GM12865 (cell line): Measurements from ENCODE around the gene MPZL1.
A peak's percentile ranks its signal among the peaks of the same experiment; 100 is the strongest.

ENCODE experiments used
- DNase-seq: peaks from one replicate; pipeline ENCODE4 v3.0.0; 2010; ENCODE audit warnings: low read depth
- H3K4me3 ChIP-seq: 2 replicates; pipeline ENCODE4 v1.5.1; 2011; ENCODE audit warnings: mild to moderate bottlenecking, low read depth, low read length, control low read depth
- TF ChIP-seq, protein P1 (sequence below): IDR thresholded peaks from 2 replicates; pipeline ENCODE4 v1.5.1; 2011; ENCODE audit warnings: low read length, control low read depth, low read depth, inconsistent platforms; ENCODE audit not compliant: insufficient read depth; ENCODE audit errors: missing control alignments

MPZL1 gene

DNA sequence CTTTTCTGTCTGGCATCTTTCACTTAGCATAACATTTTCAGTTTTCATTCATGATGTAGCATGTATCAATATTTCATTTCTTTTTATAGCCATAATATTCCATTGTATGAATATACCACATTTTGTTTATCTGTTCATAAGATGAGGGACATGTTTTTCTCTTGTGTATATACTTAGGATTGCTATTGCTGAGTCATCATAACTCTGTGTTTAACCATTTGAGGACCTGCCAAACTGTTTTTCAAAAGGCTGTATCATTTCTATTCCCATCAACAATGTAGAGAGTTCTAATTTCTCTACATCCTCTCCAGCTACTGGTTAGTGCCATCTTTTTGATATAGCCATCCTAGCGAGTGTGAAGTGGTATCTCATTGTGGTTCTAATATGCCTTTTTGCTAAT, 26.2 kb downstream of the MPZL1 start:
- TF ChIP-seq, protein P1, sequence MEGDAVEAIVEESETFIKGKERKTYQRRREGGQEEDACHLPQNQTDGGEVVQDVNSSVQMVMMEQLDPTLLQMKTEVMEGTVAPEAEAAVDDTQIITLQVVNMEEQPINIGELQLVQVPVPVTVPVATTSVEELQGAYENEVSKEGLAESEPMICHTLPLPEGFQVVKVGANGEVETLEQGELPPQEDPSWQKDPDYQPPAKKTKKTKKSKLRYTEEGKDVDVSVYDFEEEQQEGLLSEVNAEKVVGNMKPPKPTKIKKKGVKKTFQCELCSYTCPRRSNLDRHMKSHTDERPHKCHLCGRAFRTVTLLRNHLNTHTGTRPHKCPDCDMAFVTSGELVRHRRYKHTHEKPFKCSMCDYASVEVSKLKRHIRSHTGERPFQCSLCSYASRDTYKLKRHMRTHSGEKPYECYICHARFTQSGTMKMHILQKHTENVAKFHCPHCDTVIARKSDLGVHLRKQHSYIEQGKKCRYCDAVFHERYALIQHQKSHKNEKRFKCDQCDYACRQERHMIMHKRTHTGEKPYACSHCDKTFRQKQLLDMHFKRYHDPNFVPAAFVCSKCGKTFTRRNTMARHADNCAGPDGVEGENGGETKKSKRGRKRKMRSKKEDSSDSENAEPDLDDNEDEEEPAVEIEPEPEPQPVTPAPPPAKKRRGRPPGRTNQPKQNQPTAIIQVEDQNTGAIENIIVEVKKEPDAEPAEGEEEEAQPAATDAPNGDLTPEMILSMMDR: no peak

GRCh38 chr1:167748906-167749305, 27.1 kb downstream of the MPZL1 start:
- TF ChIP-seq, protein P1: no peak
- DNase-seq: no peak
- H3K4me3 ChIP-seq: no peak overlapping the region

More for the DNA sequence above, 26.2 kb downstream of the MPZL1 start:
- no peak for DNase-seq
- H3K4me3 ChIP-seq: no peak overlapping the region

DNA sequence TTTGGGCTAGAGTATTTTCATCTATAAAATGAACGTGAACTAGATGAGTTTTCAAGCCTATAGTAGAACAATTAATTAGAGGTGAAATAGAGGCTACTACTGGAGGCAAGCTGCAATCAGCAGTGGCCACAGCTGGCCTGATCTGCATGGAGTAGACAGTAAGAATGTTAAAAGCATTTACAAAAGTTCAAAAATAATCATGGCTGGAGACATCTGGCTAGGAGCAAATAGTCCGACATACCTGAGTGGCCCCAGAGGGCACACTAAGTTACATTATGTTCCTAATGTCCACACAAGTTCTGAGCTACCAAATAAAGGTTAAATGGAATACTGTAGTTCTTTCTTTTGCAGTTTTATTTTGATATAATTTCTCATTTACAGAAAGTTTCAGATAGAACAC, 28.0 kb downstream of the MPZL1 start:
- DNase-seq: no peak
- no peak overlapping the region for H3K4me3 ChIP-seq
- TF ChIP-seq, protein P1: no peak

DNA sequence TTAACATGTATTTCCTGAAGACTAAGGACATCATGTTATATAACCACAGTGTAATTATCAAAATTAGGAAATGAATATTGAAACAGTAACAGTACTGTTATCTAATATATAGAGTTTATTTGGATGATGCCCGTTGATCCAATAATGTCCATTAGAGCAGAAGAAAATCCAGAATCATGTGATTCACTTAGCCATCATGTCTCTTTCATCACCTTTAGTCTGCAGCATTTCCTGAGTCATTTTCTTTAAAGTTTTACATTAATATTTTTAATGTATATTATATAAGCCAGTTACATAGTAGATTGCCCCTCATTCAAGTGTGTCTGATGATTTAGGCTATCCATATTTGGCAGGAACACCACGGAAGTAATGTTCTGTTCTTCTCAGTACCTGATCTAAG, 28.9 kb downstream of the MPZL1 start:
- H3K4me3 ChIP-seq: no peak overlapping the region
- TF ChIP-seq, protein P1: no peak
- no peak for DNase-seq

DNA sequence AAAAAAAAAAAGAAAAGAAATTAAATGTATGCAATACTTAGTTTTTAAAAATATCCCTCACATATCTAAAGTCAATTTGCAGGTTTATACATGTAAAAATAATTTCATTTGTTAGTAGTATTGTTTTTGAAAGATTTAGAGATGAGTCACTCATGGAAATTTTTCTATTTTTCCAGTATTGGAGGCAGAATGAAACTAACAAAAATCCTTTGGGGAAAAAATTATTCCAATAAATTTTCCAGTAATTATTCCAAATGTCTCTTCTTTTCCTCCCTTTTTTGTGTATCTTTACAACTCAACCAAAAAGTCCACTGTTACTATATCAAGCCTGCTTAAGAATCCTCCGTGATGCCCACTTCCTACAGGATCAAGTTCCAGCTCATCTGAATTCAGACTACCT, 29.9 kb downstream of the MPZL1 start:
- TF ChIP-seq, protein P1: no peak
- no peak for DNase-seq
- H3K4me3 ChIP-seq: no peak overlapping the region

- peak overlapping the region; percentile 49 for H3K4me3 ChIP-seq
- peak; percentile 11 for DNase-seq
- TF ChIP-seq, protein P1: no peak
Observed at GRCh38 chr1:167752219-167752985, 30.6 kb downstream of the MPZL1 start.

DNA sequence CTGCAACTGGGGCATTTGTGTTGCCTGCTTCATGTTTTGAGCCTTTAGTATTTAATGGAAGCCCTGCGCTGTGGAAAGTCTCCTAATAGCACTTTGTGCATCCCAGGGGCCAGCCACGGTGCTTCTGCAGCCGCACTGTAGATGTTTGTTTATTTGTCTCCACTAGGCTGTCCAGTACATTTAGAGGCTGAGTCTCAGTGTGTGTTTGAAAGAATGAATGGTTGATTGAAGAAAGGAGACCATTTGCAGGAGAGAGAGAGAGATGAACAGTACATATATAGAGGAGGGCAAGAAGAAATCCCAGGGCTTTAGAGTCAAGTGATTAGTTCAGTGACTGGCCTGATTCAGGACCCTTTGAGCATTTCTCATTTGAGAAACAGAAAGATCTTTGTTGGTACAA, 33.9 kb downstream of the MPZL1 start:
- TF ChIP-seq, protein P1: no peak
- no peak overlapping the region for H3K4me3 ChIP-seq
- DNase-seq: no peak
